Left cardiac atrium (tissue), 4 donors: Measurements from ENCODE around the gene MRAS. TPM values are rescaled to one million over a fixed set of nuclear protein-coding genes. Genes with fewer than 3 reads are reported as not detected.
"Not testable (repeated sequence)": the region's sequence is repeated elsewhere in the genome, so short reads cannot be mapped to it uniquely, and the experiment has no call there.

Source experiments
- ATAC-seq, 2 donors: fragments of 200-7000 bp; cut with Tn5 transposase; one replicate each; pipeline ENCODE4 v1.9.1; 2020; ENCODE audit warnings: mild to moderate bottlenecking in 2 of 2, moderate library complexity in 2 of 2
- DNase-seq: peaks from one replicate; pipeline ENCODE4 v3.0.0-alpha.2; 2020
- intact Hi-C, 2 donors: fragments of 100-400 bp; cut with DNase I; formaldehyde crosslinking; loops; one replicate each; pipeline versions ENCODE4 v1.14.1 to v1.15.1; 2022 to 2023
- total RNA-seq, 2 donors: library from RNA; stranded (reverse); fragmentation: NEBNext Ultra II Directional; extraction: Animal tissue kit (Norgen Biotek cat#: 25700); gene quantifications; one replicate each; pipeline ENCODE4 v1.2.1, GENCODE V29; 2021
- donor health status: DM: no; HTN: yes; CAD: no.
- donor health status: DM: no; HTN: yes; CAD: no; lungs with severe emphysema.
- donor health status: DM: yes; HTN: yes; CAD: no.
- donor health status: Dilated cardiomyopathy.

Gene MRAS
- total RNA-seq, 2 donors from 2014 or later: 213 to 242 TPM

DNA sequence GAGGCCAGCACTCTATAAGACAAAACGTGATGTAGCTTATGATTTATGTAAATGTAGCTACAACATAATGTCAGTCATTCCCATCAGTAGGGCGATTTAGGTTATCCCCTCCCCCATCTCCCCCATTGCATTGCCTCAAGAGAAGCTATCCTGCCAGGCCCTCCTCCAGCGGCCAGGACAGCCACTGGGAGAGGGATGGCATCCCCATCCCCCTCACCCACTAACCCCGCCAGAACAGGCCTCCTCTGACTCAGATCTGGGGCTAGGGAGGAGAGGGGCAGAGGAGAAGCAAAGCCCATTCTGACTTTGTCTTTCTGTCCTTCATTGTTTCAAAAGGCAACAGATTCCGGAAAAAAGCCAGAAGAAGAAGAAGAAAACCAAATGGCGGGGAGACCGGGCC, 53.5 kb downstream of the MRAS start:
- DNase-seq: no peak
- ATAC-seq: peak in 1 of 2 donors; percentile 53
- intact Hi-C loops: no loop called here

DNA sequence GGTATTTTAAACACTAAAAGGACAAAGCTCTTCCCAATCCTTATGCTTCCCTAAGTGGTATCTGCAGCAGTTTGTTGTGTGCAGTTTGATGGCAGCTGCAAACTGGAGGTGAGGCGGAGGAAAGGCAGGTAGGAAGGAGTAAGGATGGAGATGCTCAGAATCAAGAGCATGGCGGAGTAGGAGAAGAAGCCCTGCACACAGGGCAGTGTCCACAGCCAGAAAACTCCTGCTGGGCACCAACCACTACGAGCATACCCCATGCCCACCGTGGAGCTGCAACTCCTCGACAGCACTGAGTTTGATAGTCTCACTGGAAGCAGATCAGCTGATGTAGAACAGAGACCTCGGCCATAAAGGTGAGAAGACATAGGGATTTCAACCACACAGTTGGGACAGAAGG, 55.7 kb downstream of the MRAS start:
- DNase-seq (no peak), ATAC-seq (no peak)
- intact Hi-C loops: no loop called here

DNA sequence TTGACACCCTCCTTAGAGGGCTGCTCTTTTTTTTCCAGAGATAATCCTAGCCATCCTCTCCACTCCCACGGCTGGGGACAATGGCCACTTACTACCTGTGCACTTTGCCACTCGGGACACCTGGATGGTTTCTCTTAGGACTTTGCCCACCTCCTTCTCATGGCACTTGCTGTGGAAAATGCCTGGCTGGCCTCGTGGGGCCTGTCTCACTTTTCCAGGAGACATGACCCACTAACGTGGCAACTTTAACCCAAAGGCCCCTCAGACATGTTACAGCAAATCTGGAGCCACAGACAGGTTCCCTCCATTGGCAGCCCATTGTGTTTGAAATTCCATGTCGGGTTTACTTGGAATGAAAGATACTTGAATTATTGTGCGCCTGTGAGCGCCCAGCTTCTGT, 56.6 kb downstream of the MRAS start:
- intact Hi-C loops: loop anchor here in 1 of 2 donors (5.0 kb wide), 1 partner anchor 73 kb away; no protein-coding TSS in a partner anchor
- ATAC-seq (no peak), DNase-seq (no peak)

DNA sequence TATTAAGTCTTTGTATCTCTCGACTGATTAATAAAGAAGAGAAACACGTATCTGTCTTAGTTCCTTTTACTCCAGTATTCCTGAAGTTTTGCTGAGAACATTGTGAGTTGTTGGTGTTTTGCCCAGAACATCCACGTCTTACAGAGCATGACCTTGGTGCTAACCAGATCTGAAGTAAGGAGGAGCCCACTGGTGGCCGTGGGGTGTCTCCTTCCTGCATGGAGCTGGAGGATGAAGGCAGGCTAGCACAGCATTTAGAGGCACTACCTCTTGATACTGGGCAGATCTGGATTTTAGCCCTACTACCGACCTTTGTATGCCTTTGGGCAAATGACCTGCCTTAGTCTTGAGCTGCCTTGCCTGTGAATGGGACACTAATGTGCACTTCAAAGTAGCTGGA, 57.1 kb downstream of the MRAS start:
- intact Hi-C loops: loop anchor here in 1 of 2 donors (5.0 kb wide), 1 partner anchor 73 kb away; no protein-coding TSS in a partner anchor
- no peak for ATAC-seq
- DNase-seq: no peak

DNA sequence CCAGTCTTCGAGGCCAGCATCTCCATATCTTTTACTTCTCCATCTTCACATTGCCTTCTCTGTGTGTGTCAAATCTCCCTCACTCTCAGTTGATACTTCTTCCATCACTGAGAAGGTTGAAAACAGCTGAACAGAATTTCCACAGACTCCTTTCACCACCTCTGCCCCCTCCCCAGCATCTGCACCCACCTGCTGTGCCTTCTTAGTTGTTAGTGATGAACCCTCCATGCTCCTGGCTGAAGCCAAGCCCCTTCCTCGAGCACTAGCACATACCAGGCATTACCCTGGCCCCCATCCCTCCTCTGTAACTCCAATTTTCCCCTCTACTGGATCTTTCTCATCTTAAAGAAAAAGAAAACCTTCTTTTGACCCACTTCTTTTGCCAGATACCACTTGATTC, 58.2 kb downstream of the MRAS start:
- ATAC-seq: no peak
- DNase-seq: no peak
- intact Hi-C loops: loop anchor here in 1 of 2 donors (5.0 kb wide), 1 partner anchor 74 kb away; no protein-coding TSS in a partner anchor

DNA sequence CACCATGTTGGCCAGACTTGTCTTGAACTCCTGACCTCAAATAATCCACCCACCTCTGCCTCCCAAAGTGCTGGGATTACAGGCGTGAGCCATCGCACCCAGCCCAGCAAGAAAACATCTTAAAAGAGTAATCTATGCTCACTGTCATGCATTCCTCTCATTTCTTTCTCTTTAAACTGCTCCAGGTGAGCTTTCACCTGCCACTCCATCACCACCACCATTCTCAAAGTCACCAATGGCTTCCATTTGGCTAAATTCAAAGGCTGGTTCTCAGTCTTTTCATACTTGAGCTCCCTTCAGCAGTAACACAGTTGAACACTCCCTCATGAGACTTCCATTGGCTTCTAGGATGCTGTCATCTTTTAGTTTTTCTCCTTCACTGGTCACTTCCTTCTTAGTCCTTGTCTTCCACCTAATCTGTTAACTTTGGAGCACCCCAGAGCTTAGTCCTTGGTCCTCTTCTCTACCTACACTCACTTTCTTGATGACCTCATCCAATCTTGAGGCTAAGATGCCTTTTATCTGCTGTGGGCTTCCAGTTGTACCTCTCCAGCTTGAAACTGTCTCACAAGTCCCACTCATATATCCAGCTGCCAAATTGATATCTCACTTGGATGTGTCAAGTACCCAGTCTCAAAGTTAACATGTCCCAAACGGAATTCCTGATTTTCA, 59.0 kb downstream of the MRAS start:
- DNase-seq: no peak
- ATAC-seq: no peak
- intact Hi-C loops: loop anchor here in 1 of 2 donors (5.0 kb wide), 1 partner anchor 75 kb away; no protein-coding TSS in a partner anchor

DNA sequence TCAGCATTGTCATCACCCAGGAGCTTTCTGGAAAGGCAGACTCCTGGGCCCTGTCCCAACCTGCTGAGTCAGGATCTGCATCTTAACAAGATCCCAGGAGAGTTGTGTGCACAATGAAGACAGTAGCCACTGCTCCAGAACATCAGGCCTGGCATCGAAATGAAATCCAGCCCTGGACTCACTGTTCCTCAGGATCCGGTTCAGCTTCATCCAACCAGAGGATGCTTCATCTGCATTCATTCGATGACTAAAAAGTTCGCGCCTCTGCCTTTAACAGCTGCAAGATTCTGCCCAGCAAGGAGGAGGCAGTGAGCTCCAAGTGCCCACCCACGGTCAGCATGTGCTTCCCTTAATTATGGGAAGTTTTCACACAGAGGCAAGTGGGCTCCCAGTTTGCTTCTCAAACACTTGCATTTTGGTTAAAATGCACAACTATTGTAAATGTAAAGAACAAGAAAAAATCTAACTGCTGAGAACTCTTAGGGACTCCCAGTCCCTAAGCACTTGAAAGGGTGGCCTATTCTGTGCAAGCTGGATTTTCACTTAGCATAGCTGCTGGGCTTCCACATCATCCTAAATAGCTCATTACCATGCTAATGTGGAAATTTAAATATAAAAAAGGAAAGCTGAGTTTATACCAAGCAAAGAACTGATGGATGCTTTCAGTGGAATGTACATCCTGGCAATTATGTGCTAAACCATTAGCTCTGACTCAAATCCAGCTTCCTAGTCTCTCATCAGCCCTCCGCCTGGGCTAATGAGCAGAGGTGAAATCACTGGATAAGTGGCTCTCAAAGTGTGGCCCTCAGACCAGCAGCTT, 60.6 kb downstream of the MRAS start:
- intact Hi-C loops: loop anchor here in 1 of 2 donors (5.0 kb wide), 1 partner anchor 77 kb away; no protein-coding TSS in a partner anchor
- ATAC-seq: peak in 1 of 2 donors; percentile 24
- DNase-seq: no peak

DNA sequence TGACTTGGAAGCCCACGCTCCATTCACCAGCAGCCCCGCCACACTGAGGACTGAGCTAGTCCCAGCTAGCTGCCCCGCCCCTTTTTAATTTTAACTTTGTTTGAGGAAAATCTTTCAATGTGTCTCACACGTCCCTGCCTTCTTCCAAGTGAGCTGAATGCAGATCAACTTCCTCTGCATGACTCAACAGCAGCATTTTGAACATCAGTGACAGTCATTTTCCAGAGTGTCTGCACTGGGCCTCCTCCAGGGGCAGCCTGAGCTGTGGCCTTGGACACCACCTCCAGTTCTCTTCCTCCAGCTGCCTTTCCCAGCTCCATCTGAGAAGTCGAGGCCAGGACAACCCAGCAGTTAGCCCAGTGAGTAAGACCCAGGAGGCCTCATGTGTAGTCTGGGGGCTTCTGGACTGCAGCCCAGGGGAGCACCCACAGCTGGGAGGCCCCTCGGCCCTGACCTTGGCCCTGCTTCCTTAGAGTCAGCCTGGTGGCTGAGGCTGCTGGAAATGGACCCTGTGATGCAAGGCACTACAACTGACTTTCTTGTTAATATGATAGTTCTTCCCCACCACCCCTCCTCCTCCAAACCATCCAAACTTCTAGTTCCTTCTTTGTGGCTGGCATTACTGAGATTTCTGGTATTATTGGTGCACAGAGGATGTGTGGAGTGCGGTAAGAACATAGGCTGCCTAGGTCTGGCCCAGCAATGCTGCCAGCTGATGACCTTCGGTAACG, 64.6 kb downstream of the MRAS start:
- intact Hi-C loops: no loop called here
- ATAC-seq (peak; percentile 5 to 40), DNase-seq (no peak)

DNA sequence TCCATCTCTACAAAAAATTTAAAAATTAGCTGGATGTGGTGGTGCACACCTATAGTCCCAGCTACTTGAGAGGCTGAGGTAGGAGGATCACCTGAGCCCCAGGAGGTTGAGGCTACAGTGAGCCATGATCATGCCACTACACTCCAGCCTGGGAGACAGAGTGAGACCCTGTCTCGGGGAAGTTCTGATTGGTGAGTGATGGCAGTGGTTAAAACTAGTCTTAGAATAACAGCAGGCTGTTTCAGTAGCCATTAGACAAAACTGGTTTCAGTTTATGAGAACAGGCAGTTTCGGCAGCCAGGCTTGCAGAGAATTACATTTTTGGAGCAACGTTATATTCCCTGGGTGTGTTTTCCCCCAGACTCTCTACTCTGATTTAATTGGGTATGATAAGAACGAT, 67.9 kb downstream of the MRAS start:
- ATAC-seq, DNase-seq: not testable (repeated sequence)
- intact Hi-C loops: loop anchor here in 1 of 2 donors (5.0 kb wide), 1 partner anchor 84 kb away; no protein-coding TSS in a partner anchor

DNA sequence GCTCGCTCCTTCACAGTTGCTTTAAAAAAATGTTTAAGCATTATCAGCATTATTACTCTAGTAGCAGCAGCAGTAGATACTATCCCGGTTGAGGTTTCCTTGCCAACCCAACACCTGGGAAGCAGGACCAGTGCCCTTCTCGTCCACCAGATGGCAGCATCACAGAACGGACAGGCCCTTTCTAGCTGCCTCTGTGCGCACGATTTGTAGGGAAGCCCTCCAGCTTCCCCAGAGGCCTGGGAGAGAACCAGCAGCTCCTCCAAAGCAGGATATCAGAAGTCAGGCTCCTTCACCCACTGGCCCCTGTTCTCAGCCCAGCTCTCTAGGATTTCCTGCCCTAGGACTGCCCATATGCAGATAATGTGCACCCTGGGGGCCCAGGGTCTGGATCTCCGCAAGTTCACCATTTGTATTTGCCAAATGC, 69.2 kb downstream of the MRAS start:
- peak; percentile 88 to 90 for ATAC-seq
- DNase-seq: peak; percentile 80
- intact Hi-C loops: loop anchor here in 1 of 2 donors (5.0 kb wide), 1 partner anchor 85 kb away; no protein-coding TSS in a partner anchor

DNA sequence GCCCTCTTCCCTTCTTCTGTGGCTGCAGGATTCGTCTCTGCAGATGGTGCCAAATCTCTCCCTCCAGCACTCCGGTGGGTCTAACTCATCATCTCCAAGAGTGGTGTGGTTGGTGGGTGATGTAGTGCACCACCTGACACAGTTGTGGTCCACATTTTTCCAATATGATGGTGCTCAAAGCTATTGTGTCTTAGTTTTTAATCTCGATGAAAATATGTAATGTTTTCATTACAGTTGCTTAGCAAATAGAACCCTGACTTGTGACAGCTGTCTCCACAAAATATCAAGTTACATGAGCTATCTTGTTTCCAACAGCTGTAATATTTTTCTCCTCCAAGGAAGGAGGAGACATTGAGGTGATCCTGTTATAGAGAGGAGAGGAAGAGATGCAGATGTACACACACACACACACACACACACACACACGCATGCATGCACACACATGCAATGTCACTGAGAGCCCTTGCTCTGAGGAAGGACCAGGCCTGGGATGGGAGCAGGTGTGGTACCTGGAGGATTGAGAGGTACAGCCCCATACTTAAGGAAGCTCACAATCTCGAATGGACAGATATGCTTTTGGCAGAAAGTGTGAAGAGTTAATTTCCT, 70.3 kb downstream of the MRAS start:
- ATAC-seq (no peak), DNase-seq (no peak)
- intact Hi-C loops: loop anchor here in 1 of 2 donors (5.0 kb wide), 1 partner anchor 86 kb away; no protein-coding TSS in a partner anchor

DNA sequence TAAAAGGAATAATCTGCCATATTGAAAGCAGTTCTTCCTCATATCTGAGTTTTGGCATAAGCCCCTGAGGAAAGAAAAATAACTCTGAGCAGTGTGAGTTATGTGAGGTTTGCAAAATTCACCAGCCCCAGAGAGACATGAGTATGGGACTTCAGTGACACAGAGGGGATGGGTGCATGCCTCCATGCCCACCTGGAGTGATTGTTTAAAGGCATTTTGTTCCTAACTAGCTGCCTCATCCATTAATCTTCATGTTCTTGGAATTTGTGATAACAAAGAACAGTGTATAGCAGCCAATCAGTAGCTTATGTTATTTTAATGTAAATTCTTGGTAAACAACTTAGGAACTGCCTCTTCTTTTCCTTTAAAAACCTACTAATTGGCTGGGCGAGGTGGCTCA, 74.9 kb downstream of the MRAS start:
- DNase-seq (no peak), ATAC-seq (no peak)
- intact Hi-C loops: no loop called here

DNA sequence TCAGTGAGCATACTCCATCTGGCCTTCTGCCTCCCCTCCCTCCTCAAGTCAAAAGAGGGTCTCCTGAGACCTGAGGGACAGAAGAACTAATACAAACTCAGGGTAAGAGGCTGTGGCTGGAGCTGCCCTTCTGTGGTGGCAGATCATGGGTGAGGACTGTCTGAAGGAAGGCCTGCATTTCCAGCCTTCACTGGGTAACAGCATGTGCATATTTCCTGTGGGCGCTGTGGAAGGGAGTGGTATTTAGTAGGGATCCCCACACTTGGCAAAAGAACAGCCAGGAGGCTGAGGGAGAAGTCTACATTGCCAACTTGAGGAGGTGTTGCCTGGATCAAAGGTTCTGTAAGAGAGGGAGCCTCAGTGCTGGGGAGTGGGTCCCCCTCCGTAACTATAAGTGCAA, 75.9 kb downstream of the MRAS start:
- ATAC-seq: no peak
- DNase-seq: no peak
- intact Hi-C loops: no loop called here

DNA sequence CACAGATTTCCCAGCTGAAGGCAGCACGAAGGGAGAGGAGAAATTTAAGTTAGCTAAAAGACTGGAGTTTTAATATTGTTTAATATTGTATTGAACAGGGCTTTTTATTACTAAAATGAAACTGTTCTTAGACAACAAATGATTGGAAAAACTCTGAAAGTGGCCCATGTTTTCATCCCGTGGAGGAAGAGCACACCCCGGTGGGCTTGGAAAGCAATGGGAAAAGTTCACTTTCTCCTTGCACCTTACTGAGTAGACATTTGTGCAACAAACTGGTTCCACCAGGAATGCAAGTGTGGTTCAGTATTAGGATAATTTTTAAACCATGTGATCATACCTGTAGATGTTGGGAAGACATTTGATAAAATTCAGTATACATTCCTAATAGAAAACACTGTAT, 77.8 kb downstream of the MRAS start:
- ATAC-seq (peak; percentile 37 to 55), DNase-seq (no peak)
- intact Hi-C loops: no loop called here

DNA sequence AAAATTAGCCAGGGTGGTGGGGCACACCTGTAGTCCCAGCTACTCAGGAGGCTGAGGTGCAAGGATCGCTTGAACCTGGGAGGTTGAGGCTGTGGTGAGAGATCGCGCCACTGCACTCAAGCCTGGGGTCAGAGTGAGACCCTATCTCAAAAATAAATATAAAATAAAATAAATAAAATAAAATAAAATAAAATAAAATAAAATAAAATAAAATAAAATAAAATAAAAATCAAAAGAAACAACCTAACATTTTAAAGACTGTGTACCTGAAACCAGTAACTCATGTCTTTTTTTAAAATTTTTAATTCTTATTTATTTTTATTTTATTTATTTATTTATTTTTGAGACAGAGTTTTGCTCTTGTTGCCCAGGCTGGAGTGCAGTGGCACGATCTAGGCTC, 78.4 kb downstream of the MRAS start:
- intact Hi-C loops: not testable (repeated sequence)

DNA sequence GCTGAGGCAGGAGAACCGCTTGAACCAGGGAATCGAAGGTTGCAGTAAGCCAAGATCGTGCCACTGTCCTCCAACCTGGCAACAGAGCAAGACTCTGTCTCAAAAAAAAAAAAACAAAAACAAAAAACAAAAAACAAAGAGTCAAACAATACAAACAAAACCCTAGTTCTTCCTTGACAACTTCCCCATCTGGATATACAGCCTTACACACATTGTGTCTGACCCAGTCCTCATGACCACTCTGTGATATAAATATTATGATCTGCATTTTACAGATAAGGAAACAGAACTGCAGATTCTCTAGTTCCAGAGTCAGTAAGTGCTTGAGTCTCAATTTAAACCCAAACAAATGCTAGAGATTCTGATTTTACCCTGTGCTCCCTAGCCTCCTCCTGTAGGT, 81.3 kb downstream of the MRAS start:
- ATAC-seq (no peak), DNase-seq (no peak)
- intact Hi-C loops: no loop called here

More for the DNA sequence above, 78.4 kb downstream of the MRAS start:
- not testable (repeated sequence) for DNase-seq, ATAC-seq

DNA sequence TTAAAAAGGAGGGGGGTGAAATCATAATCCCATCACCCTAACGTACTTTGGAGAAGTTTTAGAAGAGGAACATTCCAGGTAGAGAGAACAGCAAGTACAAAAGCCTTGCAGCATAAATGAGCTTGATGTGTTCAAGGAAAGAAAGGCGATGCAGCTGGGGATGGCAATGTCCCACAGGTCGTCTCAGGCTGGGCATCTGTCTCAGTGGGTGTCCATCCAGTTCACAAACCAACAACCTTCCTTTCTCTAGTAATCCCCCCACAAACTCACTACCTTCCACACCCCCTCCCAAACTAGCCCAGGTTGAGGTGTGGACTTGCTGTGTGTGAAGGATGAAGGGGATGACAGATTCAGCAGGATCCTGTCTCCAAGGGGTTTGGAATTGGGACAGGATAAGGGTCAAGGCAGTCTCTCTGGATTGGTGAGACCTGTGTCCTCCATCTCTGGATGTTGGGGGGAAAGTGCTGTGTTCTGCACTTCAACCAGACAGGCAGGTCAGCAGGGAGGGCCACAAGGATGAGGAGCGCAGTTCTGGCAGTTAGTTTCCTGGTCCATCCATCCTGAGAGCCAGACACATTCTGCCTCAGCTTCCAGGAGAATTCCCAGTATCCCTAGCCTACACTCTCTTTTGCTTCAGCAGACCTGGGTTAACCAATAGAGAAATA, 84.3 kb downstream of the MRAS start:
- intact Hi-C loops: no loop called here
- ATAC-seq (no peak), DNase-seq (no peak)

DNA sequence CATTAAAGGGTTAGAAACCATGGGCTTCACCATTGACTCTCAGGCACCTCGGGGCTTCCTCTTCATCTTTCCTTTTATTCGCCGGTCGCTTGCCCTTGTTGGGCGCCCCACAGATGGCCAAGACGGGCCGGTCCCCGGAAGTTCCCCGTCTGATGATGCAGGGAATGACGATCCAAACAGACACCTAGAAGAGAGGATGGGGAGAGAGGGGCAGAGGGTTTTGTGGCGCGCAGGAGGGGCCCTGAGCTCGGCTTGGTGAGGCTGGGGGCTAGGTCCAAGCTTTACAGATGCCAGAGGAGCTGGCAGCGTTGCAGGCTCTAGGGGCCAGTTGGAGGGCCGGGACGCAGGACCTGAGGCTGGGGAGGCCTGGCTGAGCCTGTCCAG, 85.5 kb downstream of the MRAS start:
- ATAC-seq (peak in 1 of 2 donors; percentile 16), DNase-seq (no peak)
- intact Hi-C loops: no loop called here
